NCI-H510A (cell line): Measurements from ENCODE around the gene SUSD6.

Experiments used
- DNase-seq: peaks from one replicate; lab custom pipeline; 2025; lab: John Stamatoyannopoulos, UW

Gene SUSD6

DNA sequence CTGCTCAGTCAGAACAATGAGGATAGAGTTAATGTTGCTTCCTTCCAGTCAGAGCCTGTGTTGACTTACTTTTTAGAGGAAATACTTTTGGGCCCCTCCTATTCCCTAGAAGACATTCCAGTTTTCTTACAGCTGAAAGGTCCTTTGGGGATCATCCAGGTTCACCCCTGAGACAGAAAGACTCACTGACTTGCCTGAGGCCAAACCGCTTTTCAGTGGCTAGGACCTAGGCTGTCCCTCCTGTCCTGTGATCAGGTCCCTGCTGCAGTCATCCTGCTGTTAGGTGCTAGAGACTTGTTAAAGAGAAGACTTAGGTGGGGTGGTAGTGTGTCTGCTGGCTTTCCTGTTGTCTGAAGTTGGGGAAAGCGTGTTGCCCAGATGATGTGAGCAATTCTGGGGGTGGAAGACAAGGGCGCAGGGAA lies 39.6 kb downstream of the SUSD6 start:
- no peak for DNase-seq

DNA sequence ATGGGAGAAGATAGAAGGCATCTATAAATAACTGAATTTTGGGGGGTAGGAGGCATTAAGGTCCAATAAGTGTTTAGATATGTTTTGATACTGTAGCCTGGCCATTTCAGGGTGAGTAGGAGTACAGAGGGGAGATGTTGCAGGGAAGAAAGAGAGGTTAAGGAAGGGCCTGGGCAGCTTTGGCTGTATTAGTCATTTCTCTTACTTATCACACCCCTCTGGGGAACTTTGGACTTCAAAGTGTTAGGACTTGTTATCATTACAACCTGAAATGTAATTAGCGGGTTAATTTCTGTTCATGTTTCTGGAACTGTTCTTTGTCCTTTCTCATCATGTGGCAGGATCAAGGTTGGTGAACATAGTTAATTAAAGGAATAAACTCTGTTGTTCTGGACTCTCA lies 40.3 kb downstream of the SUSD6 start:
- no peak for DNase-seq

DNA sequence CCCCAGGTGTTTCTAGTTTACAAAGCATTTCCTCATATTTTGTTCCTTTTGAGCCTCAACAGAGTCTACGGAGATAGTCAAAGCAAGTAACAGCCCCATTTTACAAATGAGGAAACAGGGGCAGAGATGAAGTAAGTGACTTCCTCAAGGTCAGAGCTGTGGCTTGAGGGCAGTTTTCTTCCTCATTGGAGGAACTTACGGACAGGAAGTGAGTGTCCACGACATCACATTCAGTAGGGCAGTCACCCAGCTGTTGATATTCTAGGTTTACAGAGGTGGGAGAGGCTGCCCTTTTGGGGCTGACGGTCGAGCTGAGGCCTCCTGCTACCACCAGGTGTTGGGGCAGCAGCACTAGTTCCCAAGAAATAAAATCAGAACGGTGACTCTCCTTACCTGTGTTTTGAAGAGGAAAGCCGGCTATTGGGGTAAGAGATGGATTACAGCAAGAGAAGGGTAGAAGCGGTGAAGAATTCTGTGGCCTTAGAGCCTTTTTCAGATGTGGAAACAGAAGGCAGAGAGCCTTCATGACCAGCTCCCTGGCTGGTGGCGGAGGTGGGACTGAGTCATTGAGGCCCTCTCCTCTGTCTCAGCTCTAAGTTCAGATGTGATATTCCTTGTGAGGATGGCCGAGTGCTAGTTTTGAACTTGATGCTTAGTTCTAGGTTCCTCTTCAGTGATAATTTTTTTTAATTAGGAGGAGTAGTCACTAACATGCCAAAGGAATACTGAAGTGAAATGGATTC lies 41.7 kb downstream of the SUSD6 start:
- no peak for DNase-seq

DNA sequence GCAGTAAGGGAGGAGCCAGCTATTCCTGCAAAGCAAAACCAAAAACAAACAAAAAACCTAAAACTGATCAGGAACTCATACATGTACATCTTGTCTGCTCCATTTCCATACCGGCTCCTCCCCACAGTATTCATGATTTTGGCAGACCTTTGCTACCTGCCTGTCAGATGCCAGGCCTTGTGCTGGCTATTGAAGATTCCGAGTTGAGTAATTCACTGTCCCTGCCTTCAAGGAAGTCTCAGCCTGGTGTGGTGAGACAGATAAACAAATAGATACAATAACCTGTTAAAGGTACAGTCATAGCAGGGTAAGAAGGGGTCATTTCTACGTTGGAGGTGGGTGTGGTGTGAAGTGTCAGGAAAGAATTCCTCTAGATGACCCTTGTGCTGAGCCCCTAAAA lies 42.7 kb downstream of the SUSD6 start:
- DNase-seq: no peak

DNA sequence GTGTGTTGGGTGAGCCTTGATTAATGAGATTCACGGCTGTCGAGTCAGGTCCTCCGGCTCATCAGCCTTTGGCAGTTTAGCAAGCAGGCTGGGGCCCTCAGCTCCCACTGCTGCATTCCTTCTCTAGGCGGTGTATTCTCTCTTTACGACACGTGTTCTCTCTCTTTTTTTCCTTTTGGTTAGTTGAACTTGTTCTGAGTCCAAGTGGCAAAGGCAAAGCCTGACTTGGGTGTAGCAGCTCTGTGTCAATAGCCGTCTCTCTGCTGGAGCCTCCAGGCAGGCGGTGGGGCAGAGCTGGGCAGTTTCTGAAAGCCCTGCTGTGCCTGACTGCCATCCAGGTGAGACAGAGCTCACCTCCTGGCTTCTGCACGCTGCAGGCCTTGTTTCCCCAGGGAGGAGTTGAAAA lies 46.6 kb downstream of the SUSD6 start:
- DNase-seq: peak; percentile 46

DNA sequence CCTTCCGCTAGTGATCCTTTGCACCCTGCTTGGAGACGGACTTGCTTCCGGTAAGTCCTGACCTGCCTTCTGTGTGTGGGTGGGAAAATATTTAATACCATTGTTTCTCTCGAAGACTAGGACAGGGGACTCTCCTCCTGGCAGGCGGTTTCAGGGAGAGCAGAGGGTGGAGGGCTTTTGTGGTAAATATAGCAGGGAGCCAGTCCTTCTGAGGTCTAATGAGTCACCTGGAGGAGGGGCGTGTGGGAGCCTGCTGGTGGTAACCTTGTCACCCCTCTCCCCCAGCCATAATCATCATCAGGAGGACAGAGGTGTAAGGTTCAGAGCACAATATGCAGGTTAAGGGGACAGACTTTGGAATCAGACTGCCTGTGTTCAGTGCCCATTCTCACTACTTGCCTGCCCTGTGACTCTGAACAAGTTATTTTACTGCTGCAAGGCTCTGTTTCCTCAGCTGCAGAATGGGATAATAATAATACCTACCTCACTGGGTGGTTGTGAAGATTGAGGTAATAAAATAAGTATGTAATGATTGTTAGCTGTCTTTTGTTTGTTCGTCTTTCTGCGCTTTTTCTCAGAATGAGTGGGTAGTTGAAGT lies 47.4 kb downstream of the SUSD6 start:
- DNase-seq: no peak

DNA sequence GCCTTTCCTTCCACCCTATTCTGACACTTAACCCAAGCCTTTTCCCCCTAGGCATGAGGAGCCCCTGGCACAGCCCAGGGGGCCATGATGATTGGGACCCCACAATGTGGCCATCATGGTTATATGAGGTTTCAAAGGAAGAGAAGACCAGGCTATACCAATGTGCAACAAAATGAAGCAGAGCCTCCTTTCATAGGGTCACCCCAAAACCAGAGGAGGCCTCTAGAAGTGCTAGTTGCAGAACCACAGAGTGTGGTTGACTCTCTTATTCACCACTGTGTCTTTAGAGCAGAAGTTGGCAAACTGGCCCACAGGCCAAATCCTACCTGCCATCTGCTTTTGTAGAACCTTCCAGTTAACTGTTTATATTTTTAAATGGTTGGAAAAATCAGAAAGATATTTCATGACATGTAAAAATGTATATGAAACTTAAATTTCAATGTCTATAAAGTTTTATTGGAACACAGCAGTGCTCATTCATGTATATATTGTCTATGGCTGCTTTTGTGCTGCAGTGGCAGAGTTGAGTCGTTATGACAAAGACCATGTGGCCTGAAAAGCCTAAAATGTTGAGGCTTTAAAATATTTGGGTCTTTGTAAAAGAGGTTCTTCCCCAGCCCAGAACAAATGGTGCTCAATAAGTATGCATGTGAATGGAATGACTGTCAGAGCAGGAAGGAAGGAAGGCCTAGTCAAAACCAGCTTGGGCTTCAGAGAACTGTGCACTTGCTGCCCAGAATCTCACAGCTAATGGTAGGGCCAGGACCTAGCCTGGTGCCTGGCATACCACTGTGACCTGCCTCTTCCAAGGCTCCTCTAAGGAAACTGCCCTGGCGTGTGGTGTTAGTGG lies 49.2 kb downstream of the SUSD6 start:
- DNase-seq: no peak

DNA sequence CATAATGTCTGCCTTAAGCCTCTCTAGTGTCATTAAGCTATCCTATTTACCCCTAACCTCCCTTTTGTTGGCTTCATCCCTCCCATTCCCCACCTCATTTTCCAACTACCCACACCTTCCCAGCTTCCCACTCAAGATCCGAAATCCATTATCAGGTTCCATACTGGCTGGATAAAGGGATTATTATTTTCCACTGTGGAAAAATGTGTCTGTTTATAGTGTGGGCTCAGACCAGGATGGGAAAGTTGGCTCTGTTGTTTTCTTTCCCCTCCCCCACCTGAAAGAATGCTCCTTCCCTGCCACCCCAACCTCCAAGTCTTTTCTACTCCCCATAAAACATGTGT lies 49.8 kb downstream of the SUSD6 start:
- no peak for DNase-seq

DNA sequence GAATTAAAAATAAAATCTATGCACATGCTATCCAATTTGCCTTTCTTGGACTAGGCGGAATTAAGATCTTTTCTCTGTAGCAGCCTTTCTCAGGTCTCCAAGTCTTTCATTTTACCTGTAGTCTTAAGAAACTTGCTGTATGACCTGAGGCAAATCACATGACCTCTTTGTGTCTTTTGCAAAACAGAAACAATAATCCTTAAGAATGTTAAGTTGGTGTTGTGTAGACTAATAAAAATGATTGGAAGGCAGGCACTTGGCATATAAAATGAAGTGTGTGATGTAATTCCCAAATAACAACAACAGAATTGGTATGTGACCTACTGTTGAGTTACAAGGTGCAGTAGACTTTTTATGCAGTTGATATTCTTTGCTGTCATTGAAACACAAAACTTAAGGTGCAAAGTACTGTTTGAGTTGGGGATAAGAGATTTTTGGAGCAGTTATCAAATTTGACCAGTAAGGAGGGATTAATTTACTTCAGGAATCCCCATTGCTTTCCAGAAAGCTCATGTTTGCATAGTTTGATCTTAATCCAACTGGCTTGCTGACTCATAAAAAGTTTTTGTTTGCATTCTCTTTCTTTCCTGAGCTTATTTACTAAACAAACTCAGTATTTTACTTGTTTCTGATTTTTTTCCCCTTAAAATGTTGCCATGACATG lies 51.4 kb downstream of the SUSD6 start:
- DNase-seq: no peak

DNA sequence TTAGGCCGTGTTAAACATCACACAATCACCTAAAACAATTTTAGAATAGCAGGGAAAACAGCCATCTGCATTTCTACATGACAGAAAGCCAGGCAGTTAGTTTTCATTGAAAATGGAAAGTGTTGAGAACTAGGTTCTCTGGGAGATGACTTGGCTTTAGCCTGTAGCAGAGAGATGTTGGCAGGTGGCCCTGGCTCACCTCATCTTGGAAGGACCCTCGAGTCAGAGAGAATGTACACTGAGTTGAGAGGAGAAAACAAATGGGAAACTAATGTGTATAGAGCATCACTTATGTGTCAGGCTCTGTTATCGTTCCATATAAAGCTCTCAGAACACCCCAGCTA lies 51.9 kb downstream of the SUSD6 start:
- DNase-seq: no peak

DNA sequence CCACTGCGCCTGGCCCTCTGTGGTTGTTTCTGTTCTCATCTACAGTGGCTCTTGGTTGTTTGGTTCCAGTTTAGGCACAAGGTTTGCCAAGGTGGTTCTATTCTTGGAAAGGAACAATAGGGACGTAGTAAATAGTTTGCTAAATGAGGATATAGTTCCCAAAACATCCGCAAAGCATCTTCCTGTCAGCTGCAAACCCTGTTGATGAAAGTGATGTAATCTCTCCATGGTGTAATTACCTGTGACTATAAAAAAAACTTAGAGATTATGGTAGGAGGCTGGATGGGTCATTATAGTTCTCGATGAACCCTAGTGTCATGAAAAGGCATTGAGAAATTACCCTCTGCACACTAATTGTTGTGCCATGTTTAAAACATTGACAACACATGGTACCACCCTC lies 52.9 kb downstream of the SUSD6 start:
- DNase-seq: no peak

DNA sequence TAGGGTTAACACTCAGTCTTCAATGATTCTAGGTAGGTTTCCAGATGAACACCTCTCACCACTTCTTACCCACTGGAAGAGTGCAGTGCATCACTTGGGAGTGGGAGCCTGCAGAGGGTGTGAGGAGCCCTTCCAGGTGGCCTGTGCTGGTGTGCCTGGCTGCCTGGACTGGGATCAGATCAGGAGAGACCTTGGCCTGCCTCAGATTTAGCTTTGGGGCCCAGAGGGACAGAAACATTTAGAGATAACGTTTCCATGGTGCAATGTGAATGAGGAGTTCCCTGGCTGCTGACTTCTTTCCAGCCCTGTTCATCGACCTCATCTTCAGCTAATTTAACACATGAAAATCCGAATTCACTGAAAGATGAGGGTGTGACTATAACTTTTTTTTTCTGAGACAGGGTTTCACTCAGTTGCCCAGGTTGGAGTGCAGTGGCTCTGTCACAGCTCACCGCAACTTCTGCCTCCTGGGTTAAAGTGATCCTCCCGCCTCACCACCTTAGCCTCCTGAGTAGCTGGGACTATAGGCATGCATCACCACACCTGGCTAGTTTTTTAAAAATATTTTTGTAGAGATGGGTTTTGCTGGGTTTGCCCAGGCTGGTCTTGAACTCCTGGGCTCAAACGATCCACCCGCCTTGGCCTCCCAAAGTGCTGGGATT lies 53.6 kb downstream of the SUSD6 start:
- DNase-seq: no peak

DNA sequence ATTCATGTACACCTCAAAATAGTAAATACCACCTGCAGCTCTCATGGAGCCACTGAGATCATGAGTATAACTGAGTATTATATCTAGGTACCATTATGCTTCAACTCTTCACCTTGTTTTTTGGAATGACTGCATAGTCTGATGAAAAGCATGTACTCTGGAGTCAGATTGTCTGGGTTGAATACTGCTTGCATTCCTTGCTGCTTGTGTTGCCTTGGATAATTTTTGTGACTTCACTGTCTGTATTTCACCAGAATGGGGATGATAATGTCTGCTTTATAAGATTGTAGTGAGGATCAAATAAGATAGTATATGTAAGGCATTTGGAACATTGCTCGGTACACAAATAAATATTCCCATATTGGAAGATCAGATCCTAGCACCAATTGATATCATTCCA lies 54.2 kb downstream of the SUSD6 start:
- DNase-seq: no peak

DNA sequence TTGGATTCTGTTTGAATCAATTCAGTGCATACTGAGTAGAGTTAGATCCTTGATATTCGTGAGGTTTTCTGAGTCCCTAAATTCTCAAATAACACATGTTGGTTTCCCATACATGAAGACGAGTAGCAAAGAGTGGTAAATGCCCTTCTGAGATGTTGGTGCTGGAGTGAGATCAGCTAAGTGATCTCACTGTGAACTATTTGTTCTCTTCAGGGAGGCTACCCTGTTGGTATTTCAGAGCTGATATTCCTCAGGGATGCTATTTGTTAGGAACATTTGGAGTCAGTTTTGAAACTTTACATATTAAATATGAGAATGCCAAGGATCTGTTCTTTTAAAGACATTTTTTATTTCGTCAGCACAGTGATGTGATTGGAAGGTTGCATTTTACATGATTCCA lies 54.7 kb downstream of the SUSD6 start:
- no peak for DNase-seq

DNA sequence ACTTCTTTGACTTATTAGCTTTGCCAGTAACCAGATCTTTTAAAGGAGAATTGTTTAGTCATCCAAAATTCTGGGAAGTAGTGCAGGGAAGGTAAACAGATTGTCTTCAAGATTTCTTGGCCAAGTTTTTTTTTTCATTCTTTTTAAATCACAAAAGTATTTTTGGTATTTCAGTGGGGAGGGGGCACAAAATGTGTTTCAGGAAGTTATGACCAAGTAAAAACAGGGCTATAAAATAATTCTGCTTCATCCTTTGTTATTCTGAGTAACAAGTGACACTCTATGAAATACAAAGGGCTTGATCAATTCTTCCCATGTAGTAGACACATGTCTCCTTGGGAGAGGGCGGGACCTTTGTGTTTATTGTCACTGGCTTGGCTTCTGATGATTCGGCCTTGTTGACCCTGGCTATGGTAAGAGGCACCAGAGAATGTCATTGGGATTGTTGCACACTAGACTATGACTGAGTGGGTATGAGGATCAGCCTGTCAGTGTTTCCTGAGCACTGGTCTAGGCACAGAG lies 55.4 kb downstream of the SUSD6 start:
- no peak for DNase-seq

DNA sequence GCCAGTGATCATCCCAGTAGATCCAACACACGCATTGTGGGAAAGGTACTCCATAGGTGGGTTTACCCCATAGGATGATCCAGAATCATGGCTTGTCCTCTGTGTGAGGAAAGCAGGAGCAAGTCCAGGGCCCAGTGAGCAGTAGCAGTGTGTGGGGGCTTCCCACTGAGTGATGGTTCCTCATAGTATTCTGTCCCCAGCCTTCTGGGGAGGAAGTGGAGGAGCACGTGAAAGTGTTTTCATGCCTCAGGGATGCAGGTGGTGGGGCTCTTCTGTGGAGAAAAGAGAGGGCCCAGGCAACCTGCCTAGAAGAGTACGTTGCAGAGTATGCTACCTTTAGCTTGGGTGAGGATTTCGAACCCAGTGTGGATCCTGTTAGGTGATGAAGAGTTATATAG lies 56.5 kb downstream of the SUSD6 start:
- no peak for DNase-seq

DNA sequence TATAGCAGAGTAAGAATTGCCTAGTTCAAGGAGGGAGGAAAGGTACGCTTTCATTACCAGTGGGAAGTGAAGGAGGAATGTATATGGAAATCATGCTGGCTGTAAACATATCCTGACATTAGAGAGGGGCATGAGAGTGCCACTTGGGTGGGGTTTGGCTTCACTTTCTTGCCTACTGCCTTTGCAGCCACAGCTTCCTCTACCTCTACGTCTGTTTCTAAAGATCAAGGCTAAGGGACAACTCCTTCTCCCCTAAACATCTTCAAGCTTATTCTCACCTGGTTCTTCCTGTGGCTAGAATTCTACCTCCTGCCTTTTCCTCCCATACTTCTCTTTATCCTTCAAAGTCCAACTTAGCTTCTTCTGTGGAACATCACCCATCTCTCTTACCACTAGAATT lies 58.0 kb downstream of the SUSD6 start:
- DNase-seq: no peak

DNA sequence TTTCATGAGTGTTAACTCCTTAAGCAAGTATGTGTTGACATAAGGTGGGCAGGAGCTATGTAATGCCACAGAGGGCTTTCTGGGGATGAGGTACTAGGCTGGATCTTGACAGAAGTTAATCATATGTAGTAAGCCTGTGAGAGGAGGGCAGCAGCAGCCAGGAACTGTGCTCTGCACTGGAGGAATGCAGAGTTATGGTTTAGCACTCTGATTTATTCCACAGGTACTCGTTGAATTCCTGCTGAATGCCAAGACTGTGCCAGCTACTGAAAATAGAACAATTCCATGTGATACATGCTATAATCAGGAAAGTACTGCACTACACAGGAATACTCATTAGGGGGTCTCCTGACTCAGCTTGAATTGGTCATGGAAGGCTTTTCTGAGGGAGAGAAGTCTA lies 58.7 kb downstream of the SUSD6 start:
- no peak for DNase-seq

DNA sequence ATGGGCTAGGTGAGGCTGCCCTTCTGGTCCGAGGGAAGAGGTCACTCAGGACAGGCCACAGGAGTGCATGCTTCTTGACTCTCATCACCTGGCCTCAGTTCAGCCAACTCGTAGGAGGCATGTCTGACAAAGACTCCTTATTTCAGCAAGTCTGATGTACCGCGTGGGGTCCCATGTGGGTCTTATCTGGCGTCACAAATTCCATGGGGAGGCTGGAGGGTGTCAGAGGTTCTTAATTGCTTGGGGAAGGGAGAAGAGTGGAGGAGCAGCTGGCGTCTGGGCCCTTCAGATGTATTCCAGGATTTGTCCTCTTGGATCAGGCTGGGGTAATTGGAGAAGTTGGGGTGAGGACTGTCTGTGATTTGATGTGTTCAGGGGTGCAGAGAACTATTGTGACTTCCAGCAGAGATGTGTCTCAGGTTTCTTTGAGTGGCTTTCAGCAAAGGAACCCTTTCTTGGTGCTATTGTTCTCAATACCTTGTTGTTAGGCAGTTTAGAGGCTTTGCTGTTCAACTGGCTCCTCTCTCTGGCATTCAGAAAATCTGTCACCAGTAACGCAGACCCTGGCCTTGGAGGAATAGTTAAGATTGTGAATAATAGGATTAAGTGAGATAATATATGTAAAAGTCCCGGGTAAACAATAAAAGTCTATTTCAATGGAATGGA lies 60.1 kb downstream of the SUSD6 start:
- no peak for DNase-seq

DNA sequence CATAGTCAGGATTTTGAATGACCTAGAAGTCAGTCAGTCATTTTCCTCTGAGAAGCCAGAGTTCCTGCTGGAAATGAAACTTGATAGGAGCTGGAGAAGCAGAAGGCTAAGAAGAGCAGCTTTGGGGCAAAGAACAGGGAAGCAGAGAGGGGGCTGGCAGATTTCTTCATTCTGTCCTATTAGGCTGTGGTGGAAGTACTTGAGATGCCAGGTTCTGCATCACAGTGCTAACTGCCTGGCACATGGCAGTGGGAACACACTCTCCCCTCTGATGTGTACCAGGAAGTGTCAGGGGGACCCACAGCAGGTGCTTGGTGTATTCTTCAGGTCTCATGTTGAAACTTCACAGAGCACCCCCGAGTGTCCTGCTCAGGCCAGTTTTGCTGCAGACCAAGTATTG lies 61.0 kb downstream of the SUSD6 start:
- DNase-seq: no peak

DNA sequence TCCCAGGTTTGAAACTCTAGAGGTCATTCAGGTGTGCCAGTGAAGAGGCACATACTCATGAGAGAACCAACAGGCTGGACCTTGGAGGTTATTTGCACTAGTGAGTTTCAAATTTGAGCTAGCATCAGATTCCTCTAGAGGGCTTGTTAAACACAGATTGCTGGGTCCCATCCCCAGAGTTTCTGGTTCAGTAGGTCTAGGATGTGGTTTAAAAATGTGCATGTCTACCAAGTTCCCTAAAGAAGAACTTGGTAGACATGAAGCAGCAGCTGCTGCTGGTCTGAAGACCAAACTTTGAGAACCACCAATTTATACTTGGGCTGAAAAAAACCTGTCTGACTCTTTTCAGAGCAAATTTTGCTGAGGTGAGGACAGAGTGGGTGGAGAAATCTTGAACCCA lies 61.7 kb downstream of the SUSD6 start:
- no peak for DNase-seq
